NCI-H226 (cell line): ENCODE data around the gene DALRD3.

Experiments
- DNase-seq: peaks from one replicate; pipeline ENCODE4 v3.0.0-alpha.2; 2015

DALRD3 gene, protein sequence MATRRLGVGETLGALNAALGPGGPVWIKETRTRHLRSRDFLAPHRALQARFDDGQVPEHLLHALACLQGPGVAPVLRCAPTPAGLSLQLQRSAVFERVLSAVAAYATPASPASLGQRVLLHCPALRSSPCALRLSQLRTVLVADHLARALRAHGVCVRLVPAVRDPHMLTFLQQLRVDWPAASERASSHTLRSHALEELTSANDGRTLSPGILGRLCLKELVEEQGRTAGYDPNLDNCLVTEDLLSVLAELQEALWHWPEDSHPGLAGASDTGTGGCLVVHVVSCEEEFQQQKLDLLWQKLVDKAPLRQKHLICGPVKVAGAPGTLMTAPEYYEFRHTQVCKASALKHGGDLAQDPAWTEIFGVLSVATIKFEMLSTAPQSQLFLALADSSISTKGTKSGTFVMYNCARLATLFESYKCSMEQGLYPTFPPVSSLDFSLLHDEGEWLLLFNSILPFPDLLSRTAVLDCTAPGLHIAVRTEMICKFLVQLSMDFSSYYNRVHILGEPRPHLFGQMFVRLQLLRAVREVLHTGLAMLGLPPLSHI

GRCh38 chr3:49017971-49018706 lies at the start of gene DALRD3:
Gene DALRD3 (minus strand): TSS chr3:49018580. CDS start chr3:49018564, 16 bp downstream.
- peak; percentile 71 for DNase-seq

DNA sequence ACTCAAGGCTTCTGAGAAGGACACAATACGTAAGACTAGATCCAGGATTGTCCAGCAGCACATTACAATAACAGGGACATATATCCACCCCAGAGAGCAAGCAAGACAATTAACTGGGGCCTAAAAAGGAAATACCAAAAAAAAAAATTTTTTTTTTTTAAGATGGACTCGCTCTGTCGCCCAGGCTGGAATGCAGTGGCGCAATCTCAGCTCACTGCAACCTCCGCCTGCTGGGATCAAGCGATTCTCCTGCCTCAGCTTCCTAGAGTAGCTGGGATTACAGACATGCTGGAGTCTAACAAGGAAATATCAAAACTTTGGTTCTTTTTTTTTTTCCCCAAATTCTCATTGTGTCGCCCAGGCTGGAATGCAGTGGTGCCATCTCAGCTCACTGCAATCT lies 39.6 kb upstream of the DALRD3 start:
- no peak for DNase-seq

GRCh38 chr3:49057268-49057667 lies 38.9 kb upstream of the DALRD3 start:
- no peak for DNase-seq

GRCh38 chr3:49054344-49054862 lies 36.0 kb upstream of the DALRD3 start:
- no peak for DNase-seq

- DNase-seq = no peak
Measured at GRCh38 chr3:49053543-49053942, 35.2 kb upstream of the DALRD3 start.

GRCh38 chr3:49035281-49035680 lies 16.9 kb upstream of the DALRD3 start:
- no peak for DNase-seq

DNA sequence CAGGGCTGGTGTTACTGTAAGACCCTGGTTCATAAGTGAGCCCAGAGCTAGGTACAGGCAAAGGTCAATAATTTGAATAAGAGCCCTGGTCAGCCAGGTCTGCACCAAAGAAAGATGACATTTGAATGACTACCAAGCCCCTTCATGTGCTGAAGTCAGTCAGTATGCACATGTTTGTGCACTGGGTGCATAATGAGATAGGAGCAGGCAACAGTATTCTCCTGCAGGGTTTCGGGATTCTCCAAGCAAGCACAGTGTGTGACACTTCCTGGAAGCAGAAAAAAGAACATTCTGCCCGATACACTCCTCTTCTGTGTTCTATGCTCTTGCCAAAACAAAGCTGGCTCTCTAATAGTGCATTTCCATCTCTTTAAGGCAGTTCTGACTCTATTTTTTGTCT lies 16.3 kb upstream of the DALRD3 start:
- no peak for DNase-seq

DNA sequence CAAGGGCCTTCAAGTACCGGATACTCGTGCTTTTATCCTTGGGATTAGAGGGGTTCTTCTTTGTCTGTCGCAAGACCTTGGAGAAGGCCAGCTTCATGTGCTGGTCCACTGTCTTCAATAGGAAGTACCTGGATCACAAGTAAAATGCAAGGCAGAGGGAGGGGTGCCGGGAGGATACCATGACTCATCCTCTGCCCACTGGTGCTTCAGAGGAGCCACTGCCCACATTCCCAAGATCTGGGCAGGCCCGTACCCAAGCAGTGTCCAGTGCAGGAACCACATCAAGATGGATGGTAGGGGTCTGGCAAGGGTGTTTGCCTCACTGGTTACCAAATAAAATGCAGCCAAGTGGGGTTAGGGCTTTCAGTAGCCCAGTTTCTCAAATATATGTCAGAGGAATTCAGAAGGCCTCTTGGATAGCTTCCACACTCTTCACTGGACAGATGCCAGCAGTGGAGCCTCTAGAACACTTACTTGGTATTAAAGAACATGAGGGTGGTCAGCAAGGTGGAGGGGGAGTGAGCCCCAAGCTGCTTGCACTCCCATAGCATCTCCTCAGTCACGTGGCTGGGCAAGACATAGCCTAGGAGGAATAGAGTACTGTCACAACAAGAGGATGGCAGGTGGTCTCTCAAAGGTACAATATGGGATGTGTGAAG lies 14.4 kb upstream of the DALRD3 start:
- peak; percentile 74 for DNase-seq

DNA sequence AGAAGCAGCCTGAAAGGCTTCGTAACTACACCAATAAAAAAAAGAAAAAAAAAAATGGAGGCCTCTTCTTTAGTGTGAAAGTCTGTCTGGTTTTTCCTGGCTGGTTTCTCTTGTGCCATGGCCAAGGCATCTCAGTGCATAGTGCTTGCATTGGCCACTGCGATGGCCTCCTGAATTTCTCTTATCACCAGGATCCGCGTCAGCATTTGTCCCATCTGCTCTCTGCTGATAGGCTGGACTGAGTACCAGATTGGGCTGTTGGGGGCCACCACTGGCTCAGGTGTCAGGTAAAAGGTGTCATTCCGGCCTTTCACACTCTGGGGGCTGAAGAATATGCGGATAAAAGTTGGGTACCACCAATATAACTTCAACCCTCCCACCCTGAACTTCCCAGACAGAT lies 11.9 kb upstream of the DALRD3 start:
- no peak for DNase-seq

GRCh38 chr3:49029563-49029884 lies 11.1 kb upstream of the DALRD3 start:
- no peak for DNase-seq

DNA sequence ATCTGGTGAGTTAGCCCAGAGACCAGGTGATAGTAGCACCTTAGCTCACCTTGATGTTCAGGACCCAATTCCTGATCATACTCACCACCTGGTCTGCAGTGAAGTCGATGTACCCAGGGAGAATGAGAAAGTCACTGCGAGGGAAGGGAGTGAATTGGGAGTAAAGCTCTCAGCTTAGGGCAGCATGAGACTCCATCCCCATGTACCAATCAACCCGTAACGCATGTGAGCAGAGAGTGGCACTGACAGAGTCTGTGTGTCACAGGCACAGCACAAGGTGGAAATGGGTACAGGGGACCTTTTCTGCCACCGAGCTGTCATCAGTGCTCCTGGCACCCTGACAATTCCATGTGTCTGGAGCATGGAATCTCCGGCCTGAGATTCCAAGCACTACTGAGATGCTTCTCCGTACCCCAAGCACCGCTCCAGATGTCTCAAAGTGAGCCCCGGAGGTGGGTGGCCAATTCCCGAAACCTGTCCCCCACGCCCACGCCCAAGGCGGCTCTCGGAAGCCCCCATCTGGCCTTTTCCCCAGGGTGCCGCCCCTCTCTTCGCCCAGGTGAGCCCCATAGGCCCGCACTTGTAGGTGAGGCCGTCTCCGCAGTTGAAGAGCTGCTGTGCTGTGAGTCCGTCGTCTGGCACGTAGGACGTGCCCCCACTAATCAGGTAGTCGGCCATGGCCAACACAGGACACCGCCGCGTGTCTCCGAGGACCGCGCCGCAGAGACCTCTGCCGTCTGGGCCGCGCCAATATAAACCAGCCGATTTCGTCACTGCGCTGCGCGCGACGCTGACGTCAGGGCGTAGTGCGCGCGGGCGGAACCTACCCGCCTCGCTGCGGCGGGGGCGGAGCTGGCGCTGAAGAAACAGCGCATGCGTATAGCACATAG lies 10.5 kb upstream of the DALRD3 start, which contains the start of gene IMPDH2:
Gene IMPDH2, minus strand, starts transcription at position 726 of the 890 bp plus-strand sequence. Its CDS starts 48 bp downstream, at position 678.
- peak; percentile 84 for DNase-seq

DNA sequence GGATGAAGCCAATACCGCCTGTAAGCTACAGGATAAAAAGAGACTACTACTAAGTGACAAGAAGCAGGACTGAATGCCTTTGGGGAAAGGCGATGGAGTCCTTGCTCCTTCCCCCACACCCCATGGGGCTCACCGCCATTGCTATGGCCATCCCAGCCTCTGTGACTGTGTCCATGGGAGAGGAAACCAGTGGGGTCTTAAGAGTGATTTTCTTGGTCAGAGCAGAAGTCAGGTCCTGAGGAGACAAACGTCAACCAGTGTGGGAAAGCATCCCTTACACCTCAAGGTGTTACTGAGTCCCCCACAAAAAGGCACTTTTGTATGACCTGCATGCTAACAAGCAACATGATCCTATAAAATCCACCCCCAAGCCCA lies 9.9 kb upstream of the DALRD3 start:
- no peak for DNase-seq

GRCh38 chr3:49027634-49028033 lies 9.3 kb upstream of the DALRD3 start:
- DNase-seq = no peak

DNA sequence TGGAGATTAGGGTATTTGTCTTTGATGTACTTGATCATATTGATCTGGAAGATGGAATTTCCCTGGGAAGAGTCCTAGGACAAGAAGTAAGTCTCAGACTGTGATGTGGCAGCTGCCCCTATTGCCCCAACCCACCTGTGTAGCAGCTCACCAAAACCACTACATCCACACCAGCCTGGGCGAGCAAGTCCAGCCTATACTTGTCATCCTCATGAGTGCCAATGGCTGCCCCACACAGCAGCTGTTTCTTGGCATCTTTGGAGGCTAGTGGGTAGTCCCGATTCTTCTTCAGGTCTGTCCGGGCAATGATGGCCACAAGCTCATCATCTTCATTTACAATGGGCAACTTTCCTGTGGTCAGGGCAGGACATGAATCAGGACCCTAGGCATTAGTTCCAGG lies 8.2 kb upstream of the DALRD3 start:
- no peak for DNase-seq

GRCh38 chr3:49025793-49026520 lies 7.6 kb upstream of the DALRD3 start:
- DNase-seq = no peak

- no peak for DNase-seq
Measured at GRCh38 chr3:49025005-49025792, 6.8 kb upstream of the DALRD3 start.

- no peak for DNase-seq
Measured at GRCh38 chr3:49024449-49024848, 6.1 kb upstream of the DALRD3 start.

DNA sequence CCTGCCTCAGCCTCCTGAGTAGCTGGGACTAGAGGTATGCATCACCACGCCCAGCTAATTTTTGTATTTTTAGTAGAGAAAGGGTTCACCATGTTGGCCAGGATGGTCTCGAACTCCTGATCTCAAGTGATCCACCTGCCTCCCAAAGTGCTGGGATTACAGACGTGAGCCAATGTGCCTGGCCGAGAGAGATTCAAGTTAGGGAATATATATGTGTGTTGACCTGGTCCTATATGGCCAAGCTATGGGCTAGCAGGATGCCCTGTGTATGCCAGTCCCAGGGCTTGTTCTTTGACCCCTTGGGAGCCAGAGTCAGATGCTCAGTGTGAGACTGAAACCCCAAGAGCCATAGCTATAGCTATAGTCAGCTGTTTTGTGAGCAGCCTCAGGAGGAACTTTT lies 5.4 kb upstream of the DALRD3 start:
- DNase-seq = no peak

- DNase-seq = no peak
Measured at GRCh38 chr3:49022688-49023171, 4.3 kb upstream of the DALRD3 start.
